Right atrium auricular region (tissue), 2 donors: Measurements from ENCODE around the gene STK39. TPM values are rescaled to one million over a fixed set of nuclear protein-coding genes. Genes with fewer than 3 reads are reported as not detected.

Experiments
- DNase-seq: peaks from one replicate; pipeline ENCODE4 v3.0.0-alpha.2; 2019; ENCODE audit warnings: low spot score
- H3K27ac ChIP-seq, 2 donors: fragments of 200-600 bp; sonication (generic); 1 replicate in 1 of 2; 2 replicates in 1 of 2; pipeline ENCODE4 v1.5.1; 2016 to 2019
- H3K27me3 ChIP-seq, 2 donors: fragments of 200-600 bp; sonication (generic); one replicate each; pipeline versions ENCODE4 v1.5.1 to v1.6.0; 2017 to 2019
- H3K36me3 ChIP-seq: fragments of 200-600 bp; sonication (generic); one replicate; pipeline ENCODE4 v1.5.1; 2016
- H3K4me1 ChIP-seq, 2 donors: fragments of 200-600 bp; sonication (generic); one replicate each; pipeline versions ENCODE4 v1.5.1 to v1.6.0; 2017 to 2019
- H3K4me3 ChIP-seq, 2 donors: fragments of 200-600 bp; sonication (generic); 1 replicate in 1 of 2; 2 replicates in 1 of 2; pipeline ENCODE4 v1.5.1; 2017 to 2019; ENCODE audit warnings: mild to moderate bottlenecking in 1 of 2, moderate library complexity in 1 of 2
- H3K9me3 ChIP-seq, 2 donors: fragments of 200-600 bp; sonication (generic); one replicate each; pipeline ENCODE4 v1.5.1; 2019
- CTCF ChIP-seq, 2 donors: fragments of 200-600 bp; sonication (generic); IDR thresholded peaks; one replicate each; pipeline ENCODE4 v1.5.1; 2019; ENCODE audit warnings: antibody characterized with exemption in 2 of 2
- total RNA-seq, 2 donors: library from RNA; depleted of rRNA; stranded (reverse); fragments of >200 nt; gene quantifications; one replicate each; pipeline ENCODE4 v1.1.0, GENCODE V29; 2016

Gene STK39
- total RNA-seq, 2 donors from 2014 or later = 6.0 to 13.6 TPM

GRCh38 chr2:168174756-168175155 lies 72.6 kb downstream of the STK39 start:
- Histone ChIP-seq H3K27ac (no peak overlapping the region), H3K4me1 (peaks cover 0 to 6% of the 10 kb centered on the region in 2 donors), H3K27me3 (no peaks in the 10 kb centered on the region), H3K36me3 (no peaks in the 10 kb centered on the region), H3K4me3 (no peak overlapping the region), H3K9me3 (no peaks in the 10 kb centered on the region)
- no peak for TF ChIP-seq CTCF (IDR thresholded peaks at IDR 0.05)
- DNase-seq = no peak

GRCh38 chr2:168172071-168172470 lies 75.3 kb downstream of the STK39 start:
- no peaks in the 10 kb centered on the region for H3K9me3 ChIP-seq
- no peak for TF ChIP-seq CTCF (IDR thresholded peaks at IDR 0.05)
- no peaks in the 10 kb centered on the region for H3K27me3 ChIP-seq
- H3K27ac ChIP-seq = no peak overlapping the region
- no peak for DNase-seq
- H3K36me3 ChIP-seq = no peaks in the 10 kb centered on the region
- no peak overlapping the region for H3K4me3 ChIP-seq
- H3K4me1 ChIP-seq = peaks cover 0 to 14% of the 10 kb centered on the region in 2 donors

GRCh38 chr2:168171059-168171762 lies 76.2 kb downstream of the STK39 start:
- Histone ChIP-seq H3K9me3 (no peaks in the 10 kb centered on the region), H3K27ac (no peak overlapping the region), H3K27me3 (no peaks in the 10 kb centered on the region), H3K4me3 (no peak overlapping the region), H3K36me3 (no peaks in the 10 kb centered on the region), H3K4me1 (peaks cover 0 to 21% of the 10 kb centered on the region in 2 donors)
- DNase-seq = no peak
- no peak for TF ChIP-seq CTCF (IDR thresholded peaks at IDR 0.05)

- no peaks in the 10 kb centered on the region for H3K27me3 ChIP-seq
- no peak overlapping the region for H3K27ac ChIP-seq
- no peak for DNase-seq
- H3K9me3 ChIP-seq = no peaks in the 10 kb centered on the region
- H3K36me3 ChIP-seq = no peaks in the 10 kb centered on the region
- no peak overlapping the region for H3K4me3 ChIP-seq
- TF ChIP-seq CTCF (IDR thresholded peaks at IDR 0.05) = no peak
- peaks cover 0 to 33% of the 10 kb centered on the region in 2 donors for H3K4me1 ChIP-seq
Measured at GRCh38 chr2:168169097-168169745, 78.2 kb downstream of the STK39 start.

- H3K4me3 ChIP-seq = no peak overlapping the region
- no peaks in the 10 kb centered on the region for H3K27me3 ChIP-seq
- peaks cover 0 to 33% of the 10 kb centered on the region in 2 donors for H3K4me1 ChIP-seq
- H3K9me3 ChIP-seq = no peaks in the 10 kb centered on the region
- H3K36me3 ChIP-seq = peaks cover 6% of the 10 kb centered on the region
- TF ChIP-seq CTCF (IDR thresholded peaks at IDR 0.05) = no peak
- DNase-seq = no peak
- H3K27ac ChIP-seq = no peak overlapping the region
Measured at GRCh38 chr2:168167511-168168263, 79.7 kb downstream of the STK39 start.
